Ishikawa (cell line): ENCODE measurements around the gene MAPK9.
A peak's percentile ranks its signal among the peaks of the same experiment; 100 is the strongest.

Source experiments
- CEBPB ChIP-seq: IDR thresholded peaks from 2 replicates; pipeline ENCODE4 v1.6.1; 2012
- CREB1 ChIP-seq: IDR thresholded peaks from 2 replicates; pipeline ENCODE4 v1.6.1; 2012; ENCODE audit warnings: low read depth
- EGR1 ChIP-seq: IDR thresholded peaks from 2 replicates; pipeline ENCODE4 v1.6.1; 2012
- EP300 ChIP-seq: IDR thresholded peaks from 2 replicates; pipeline ENCODE4 v1.6.1; 2012; ENCODE audit warnings: borderline replicate concordance
- FOXM1 ChIP-seq: IDR thresholded peaks from 2 replicates; pipeline ENCODE4 v1.6.1; 2012; ENCODE audit warnings: low read depth, borderline replicate concordance
- NFIC ChIP-seq: IDR thresholded peaks from 2 replicates; pipeline ENCODE4 v1.6.1; 2012
- RAD21 ChIP-seq: IDR thresholded peaks from 2 replicates; pipeline ENCODE4 v1.6.1; 2012; ENCODE audit warnings: low read depth
- TAF1 ChIP-seq: IDR thresholded peaks from 2 replicates; pipeline ENCODE4 v1.6.1; 2012; ENCODE audit warnings: low read depth, mild to moderate bottlenecking
- TCF12 ChIP-seq: IDR thresholded peaks from 2 replicates; pipeline ENCODE4 v1.6.1; 2012; ENCODE audit warnings: low read depth
- TEAD4 ChIP-seq: IDR thresholded peaks from 2 replicates; pipeline ENCODE4 v1.6.1; 2012
- YY1 ChIP-seq: IDR thresholded peaks from 2 replicates; pipeline ENCODE4 v1.6.1; 2012; ENCODE audit warnings: low read depth
- ZBTB7A ChIP-seq: IDR thresholded peaks from 2 replicates; pipeline ENCODE4 v1.6.1; 2012; ENCODE audit warnings: low read depth
- TF ChIP-seq, protein P1 (sequence below): IDR thresholded peaks from 2 replicates; pipeline ENCODE4 v1.6.1; 2012
- TF ChIP-seq, protein P2 (sequence below): IDR thresholded peaks from 2 replicates; pipeline ENCODE4 v1.6.1; 2012
- TF ChIP-seq, protein P3 (sequence below): IDR thresholded peaks from 2 replicates; pipeline ENCODE4 v1.6.1; 2012; ENCODE audit warnings: low read depth, mild to moderate bottlenecking

MAPK9 gene

DNA sequence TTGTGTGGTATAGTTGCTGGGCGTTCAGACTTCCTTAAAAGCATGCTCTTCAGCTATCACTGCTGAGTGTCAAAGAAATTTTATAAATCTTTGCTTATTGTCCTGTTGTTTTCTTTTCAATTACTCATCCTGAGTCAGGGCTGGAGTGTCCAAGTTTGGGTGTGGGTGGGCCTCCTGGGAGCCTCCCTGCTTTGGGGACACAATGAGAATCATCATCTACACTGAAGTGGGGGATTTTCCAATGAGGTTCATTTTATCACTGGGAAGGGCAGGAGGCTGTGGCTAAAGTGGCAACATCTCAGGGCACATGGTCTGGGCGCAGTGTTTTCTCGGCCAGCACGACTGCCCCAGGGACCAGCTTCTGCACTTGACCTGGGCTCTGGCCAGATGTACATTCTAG, 41.8 kb upstream of the MAPK9 start:
- no peak for TF ChIP-seq TEAD4
- TF ChIP-seq CEBPB, result no peak
- no peak for TF ChIP-seq TAF1
- no peak for TF ChIP-seq CREB1
- no peak for TF ChIP-seq FOXM1
- TF ChIP-seq YY1, result no peak
- no peak for TF ChIP-seq RAD21
- no peak for TF ChIP-seq TCF12
- TF ChIP-seq ZBTB7A, result no peak
- no peak for TF ChIP-seq EGR1

DNA sequence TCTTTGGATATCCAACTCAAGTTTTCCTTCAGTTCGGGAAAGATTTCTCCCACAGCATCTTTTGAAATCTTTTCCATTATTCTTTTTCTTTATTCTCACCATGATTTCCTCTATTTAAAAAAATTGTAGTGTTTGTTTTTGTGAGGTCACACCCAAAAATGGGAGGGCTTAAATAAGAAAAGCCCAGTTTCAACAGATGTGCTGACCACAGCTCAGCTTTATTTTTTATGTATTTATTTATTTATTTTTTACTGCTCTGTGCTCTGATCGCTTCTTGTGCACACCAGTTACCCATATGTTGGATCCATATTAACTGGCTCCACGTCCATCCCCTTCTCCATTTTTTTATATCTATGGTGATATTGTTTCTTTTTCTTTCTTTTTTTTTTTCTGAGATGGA, 41.0 kb upstream of the MAPK9 start:
- TF ChIP-seq EP300, result no peak
- no peak for TF ChIP-seq YY1
- TF ChIP-seq, protein P1, sequence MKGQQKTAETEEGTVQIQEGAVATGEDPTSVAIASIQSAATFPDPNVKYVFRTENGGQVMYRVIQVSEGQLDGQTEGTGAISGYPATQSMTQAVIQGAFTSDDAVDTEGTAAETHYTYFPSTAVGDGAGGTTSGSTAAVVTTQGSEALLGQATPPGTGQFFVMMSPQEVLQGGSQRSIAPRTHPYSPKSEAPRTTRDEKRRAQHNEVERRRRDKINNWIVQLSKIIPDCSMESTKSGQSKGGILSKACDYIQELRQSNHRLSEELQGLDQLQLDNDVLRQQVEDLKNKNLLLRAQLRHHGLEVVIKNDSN, result no peak
- TF ChIP-seq, protein P2, sequence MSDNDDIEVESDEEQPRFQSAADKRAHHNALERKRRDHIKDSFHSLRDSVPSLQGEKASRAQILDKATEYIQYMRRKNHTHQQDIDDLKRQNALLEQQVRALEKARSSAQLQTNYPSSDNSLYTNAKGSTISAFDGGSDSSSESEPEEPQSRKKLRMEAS, result no peak
- no peak for TF ChIP-seq TEAD4
- TF ChIP-seq, protein P3, sequence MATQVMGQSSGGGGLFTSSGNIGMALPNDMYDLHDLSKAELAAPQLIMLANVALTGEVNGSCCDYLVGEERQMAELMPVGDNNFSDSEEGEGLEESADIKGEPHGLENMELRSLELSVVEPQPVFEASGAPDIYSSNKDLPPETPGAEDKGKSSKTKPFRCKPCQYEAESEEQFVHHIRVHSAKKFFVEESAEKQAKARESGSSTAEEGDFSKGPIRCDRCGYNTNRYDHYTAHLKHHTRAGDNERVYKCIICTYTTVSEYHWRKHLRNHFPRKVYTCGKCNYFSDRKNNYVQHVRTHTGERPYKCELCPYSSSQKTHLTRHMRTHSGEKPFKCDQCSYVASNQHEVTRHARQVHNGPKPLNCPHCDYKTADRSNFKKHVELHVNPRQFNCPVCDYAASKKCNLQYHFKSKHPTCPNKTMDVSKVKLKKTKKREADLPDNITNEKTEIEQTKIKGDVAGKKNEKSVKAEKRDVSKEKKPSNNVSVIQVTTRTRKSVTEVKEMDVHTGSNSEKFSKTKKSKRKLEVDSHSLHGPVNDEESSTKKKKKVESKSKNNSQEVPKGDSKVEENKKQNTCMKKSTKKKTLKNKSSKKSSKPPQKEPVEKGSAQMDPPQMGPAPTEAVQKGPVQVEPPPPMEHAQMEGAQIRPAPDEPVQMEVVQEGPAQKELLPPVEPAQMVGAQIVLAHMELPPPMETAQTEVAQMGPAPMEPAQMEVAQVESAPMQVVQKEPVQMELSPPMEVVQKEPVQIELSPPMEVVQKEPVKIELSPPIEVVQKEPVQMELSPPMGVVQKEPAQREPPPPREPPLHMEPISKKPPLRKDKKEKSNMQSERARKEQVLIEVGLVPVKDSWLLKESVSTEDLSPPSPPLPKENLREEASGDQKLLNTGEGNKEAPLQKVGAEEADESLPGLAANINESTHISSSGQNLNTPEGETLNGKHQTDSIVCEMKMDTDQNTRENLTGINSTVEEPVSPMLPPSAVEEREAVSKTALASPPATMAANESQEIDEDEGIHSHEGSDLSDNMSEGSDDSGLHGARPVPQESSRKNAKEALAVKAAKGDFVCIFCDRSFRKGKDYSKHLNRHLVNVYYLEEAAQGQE, result no peak
- no peak for TF ChIP-seq FOXM1
- TF ChIP-seq NFIC, result no peak
- no peak for TF ChIP-seq CEBPB
- no peak for TF ChIP-seq TCF12

DNA sequence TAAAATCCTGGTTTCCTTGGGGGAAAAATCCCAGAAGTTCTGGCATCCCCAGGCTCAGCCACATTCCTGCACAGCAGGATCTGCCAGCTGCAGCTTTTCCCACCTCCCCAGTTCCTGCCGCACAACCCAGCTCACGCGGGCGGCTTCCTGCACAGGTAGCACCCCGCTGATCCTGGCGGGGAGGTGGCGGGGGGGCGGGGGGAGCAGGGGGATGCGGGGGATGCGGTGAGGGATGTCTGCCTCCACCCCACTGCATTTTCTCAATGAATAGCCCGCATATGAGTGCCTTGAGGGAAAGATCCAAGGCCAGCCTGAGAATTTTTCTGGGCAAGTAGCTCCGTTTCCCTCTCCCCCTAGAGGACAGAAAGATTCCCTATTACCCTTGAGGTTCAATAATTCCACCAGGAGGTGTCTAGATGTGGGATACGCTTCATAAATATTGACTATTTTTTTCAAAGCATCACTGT, 40.2 kb upstream of the MAPK9 start:
- TF ChIP-seq TEAD4 (peak; percentile 91), RAD21 (no peak), NFIC (peak; percentile 63), EP300 (peak; percentile 76), EGR1 (no peak), TCF12 (peak; percentile 92)

DNA sequence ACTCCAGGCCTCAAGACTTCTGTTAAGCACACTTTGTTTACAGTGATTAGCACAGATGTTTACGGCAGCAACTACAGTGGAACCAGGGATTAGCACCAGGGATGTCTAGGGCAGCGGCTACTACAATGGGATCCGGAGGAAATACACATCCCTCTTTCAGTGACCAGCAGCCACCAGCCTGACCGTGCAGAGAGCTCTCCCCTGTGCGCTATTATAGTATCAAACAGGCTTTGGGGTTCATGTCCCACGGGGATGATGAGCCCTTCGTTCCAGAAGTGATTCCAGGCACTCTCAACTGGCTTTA, 39.7 kb upstream of the MAPK9 start:
- TF ChIP-seq, protein P1, result no peak
- TF ChIP-seq EP300 (no peak), NFIC (no peak), TAF1 (no peak), CREB1 (no peak), CEBPB (no peak), ZBTB7A (no peak), EGR1 (no peak)
- TF ChIP-seq, protein P2, result no peak
- TF ChIP-seq, protein P3, result no peak

DNA sequence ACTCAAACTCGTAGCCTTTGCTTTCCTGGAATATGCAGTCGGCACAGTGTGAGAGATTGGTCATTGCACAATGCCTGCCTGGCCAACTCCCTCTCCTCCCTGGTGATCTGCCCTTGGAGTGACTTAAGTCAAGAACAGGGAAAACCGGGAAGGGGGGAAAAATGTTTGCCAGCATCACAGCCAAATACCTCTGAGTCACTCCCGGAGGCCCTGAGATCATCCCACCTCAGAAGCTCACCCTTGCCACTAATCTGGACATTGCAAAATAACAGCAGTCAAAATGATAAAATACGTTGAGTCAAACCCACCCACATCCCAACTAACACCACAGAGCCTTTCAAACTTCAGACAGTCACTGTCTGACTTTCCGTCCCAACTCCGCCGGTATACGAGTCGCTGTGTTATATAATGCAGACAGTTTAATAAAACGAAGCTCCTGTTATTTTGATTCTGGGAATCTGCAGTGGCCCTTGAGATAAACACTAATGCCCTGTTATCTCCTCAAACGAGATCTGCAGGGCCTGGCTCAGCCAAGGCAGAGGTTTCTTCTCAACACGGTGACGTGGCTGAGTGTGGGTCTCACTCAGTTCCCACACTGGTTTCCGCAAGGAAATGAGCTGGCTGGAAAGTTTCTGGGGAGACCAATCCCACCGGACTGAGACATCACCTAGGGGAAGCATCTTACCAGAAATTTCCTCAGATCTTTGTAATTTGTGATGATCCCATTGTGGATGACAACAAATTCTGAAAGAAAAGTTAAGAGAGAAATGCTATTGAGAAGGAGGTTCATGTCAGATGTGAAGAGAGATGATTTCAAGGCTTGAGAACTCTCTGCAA, 39.1 kb upstream of the MAPK9 start:
- TF ChIP-seq TEAD4 (peak; percentile 15; the same call in 1 of the 2 replicates), EGR1 (no peak), CEBPB (peak; percentile 89), ZBTB7A (no peak), TCF12 (no peak), NFIC (peak; percentile 31; the same call in 1 of the 2 replicates), TAF1 (no peak), YY1 (no peak), EP300 (no peak)
- TF ChIP-seq, protein P3, result no peak
- TF ChIP-seq, protein P2, result no peak
- TF ChIP-seq, protein P1, result no peak
